GM18858 (cell line): Measurements from ENCODE around the gene CCDC186.

Experiments
- ATAC-seq: cut with Tn5 transposase; IDR thresholded peaks from one replicate; pipeline ENCODE4 v1.9.1; 2021; ENCODE audit not compliant: unreplicated experiment

The CCDC186 gene

GRCh38 chr10:114071178-114071577, 102.8 kb downstream of the CCDC186 start:
- no peak for ATAC-seq
